GM18508 (cell line): ENCODE data around the gene LANCL1.
"Not testable (repeated sequence)": the region's sequence is repeated elsewhere in the genome, so short reads cannot be mapped to it uniquely, and the experiment has no call there.

Experiments used
- ATAC-seq: cut with Tn5 transposase; IDR thresholded peaks from one replicate; pipeline ENCODE4 v1.9.1; 2021; ENCODE audit warnings: moderate number of reproducible peaks; ENCODE audit not compliant: insufficient read depth, unreplicated experiment

The LANCL1 gene

GRCh38 chr2:210460322-210461227 lies 16.0 kb downstream of the LANCL1 start:
- peak; percentile 65 for ATAC-seq

GRCh38 chr2:210459880-210460279 lies 16.7 kb downstream of the LANCL1 start:
- ATAC-seq: peak; percentile 7

- no peak for ATAC-seq
These were observed 17.2 kb downstream of the LANCL1 start for GRCh38 chr2:210459407-210459806.

GRCh38 chr2:210458395-210458794 lies 18.2 kb downstream of the LANCL1 start:
- ATAC-seq: no peak

GRCh38 chr2:210456571-210456970 lies 20.0 kb downstream of the LANCL1 start:
- no peak for ATAC-seq

GRCh38 chr2:210454336-210454735 lies 22.2 kb downstream of the LANCL1 start:
- no peak for ATAC-seq

- ATAC-seq: no peak
These were observed 24.4 kb downstream of the LANCL1 start for GRCh38 chr2:210452194-210452593.

- not testable (repeated sequence) for ATAC-seq
These were observed 25.6 kb downstream of the LANCL1 start for GRCh38 chr2:210450942-210451341.

GRCh38 chr2:210445732-210446131 lies 30.8 kb downstream of the LANCL1 start:
- no peak for ATAC-seq

GRCh38 chr2:210445116-210445707 lies 31.3 kb downstream of the LANCL1 start:
- no peak for ATAC-seq

GRCh38 chr2:210443527-210443926 lies 33.0 kb downstream of the LANCL1 start:
- ATAC-seq: no peak

- ATAC-seq: peak; percentile 20
These were observed 33.7 kb downstream of the LANCL1 start for GRCh38 chr2:210442878-210443277.

- peak; percentile 55 for ATAC-seq
These were observed 34.1 kb downstream of the LANCL1 start for GRCh38 chr2:210442457-210442856.

- ATAC-seq: no peak
These were observed 36.4 kb downstream of the LANCL1 start for GRCh38 chr2:210440206-210440605.

GRCh38 chr2:210435439-210435838 lies 41.1 kb downstream of the LANCL1 start:
- no peak for ATAC-seq

- no peak for ATAC-seq
These were observed 43.9 kb downstream of the LANCL1 start for GRCh38 chr2:210432633-210433032.

- ATAC-seq: no peak
These were observed 47.0 kb downstream of the LANCL1 start for GRCh38 chr2:210429403-210430137.

GRCh38 chr2:210428393-210429179 lies 48.0 kb downstream of the LANCL1 start:
- no peak for ATAC-seq

GRCh38 chr2:210427309-210427708 lies 49.2 kb downstream of the LANCL1 start:
- ATAC-seq: not testable (repeated sequence)

- ATAC-seq: no peak
These were observed 54.2 kb downstream of the LANCL1 start for GRCh38 chr2:210422366-210422765.
